ENCODE results near the gene CBLN3.

GRCh38 chr14:24463017-24463883, 33.8 kb upstream of the CBLN3 start:
- no peak for TF ChIP-seq CTCF (IDR thresholded peaks at IDR 0.05)
- no peak for TF ChIP-seq POLR2A (IDR thresholded peaks at IDR 0.05)
- TF ChIP-seq EP300 (IDR thresholded peaks at IDR 0.05), result no peak

Data from tibial nerve (tissue), 4 donors.